Astrocyte (in vitro differentiated cells and primary cell): ENCODE results near the gene MKRN2. TPM values are rescaled to one million over a fixed set of nuclear protein-coding genes. Genes with fewer than 3 reads are reported as not detected.
"Not testable (repeated sequence)": the region's sequence is repeated elsewhere in the genome, so short reads cannot be mapped to it uniquely, and the experiment has no call there.

Experiments
- DNase-seq: peaks from one replicate; pipeline ENCODE4 v3.0.0-alpha.2; 2010; ENCODE audit warnings: low read depth
- FAIRE-seq: peaks from 2 replicates; lab custom pipeline; 2011; peaks lifted over from hg19 to GRCh38; lab: Jason Lieb, UNC
- H2AFZ ChIP-seq: 2 replicates; pipeline ENCODE4 v1.6.0; 2012; ENCODE audit warnings: low read depth, low read length, inconsistent platforms
- H3K27ac ChIP-seq: 2 replicates; pipeline ENCODE4 v1.5.1; 2011; ENCODE audit warnings: low read depth, low read length, inconsistent platforms
- H3K27me3 ChIP-seq: 2 replicates; pipeline ENCODE4 v1.6.0; 2011; ENCODE audit warnings: low read length, inconsistent platforms; ENCODE audit not compliant: insufficient read depth
- H3K36me3 ChIP-seq: 2 replicates; pipeline ENCODE4 v1.5.1; 2011; ENCODE audit warnings: low read length, inconsistent platforms; ENCODE audit not compliant: insufficient read depth
- H3K4me1 ChIP-seq: 2 replicates; pipeline ENCODE4 v1.5.1; 2011; ENCODE audit warnings: low read length, inconsistent platforms; ENCODE audit not compliant: insufficient read depth
- H3K4me2 ChIP-seq: 2 replicates; pipeline ENCODE4 v1.6.0; 2012; ENCODE audit warnings: low read length, inconsistent platforms
- H3K4me3 ChIP-seq: 2 replicates; pipeline ENCODE4 v1.5.1; 2011; ENCODE audit warnings: low read depth, mild to moderate bottlenecking, low read length, inconsistent platforms; ENCODE audit not compliant: insufficient read depth
- H3K79me2 ChIP-seq: 2 replicates; pipeline ENCODE4 v1.6.0; 2012; ENCODE audit warnings: mild to moderate bottlenecking, low read length, inconsistent platforms; ENCODE audit not compliant: insufficient read depth
- H3K9ac ChIP-seq: 2 replicates; pipeline ENCODE4 v1.6.0; 2012; ENCODE audit warnings: mild to moderate bottlenecking, low read length, inconsistent platforms
- H3K9me3 ChIP-seq: 2 replicates; pipeline ENCODE4 v1.5.1; 2012; ENCODE audit warnings: low read depth, mild to moderate bottlenecking, low read length, inconsistent platforms; ENCODE audit not compliant: insufficient read depth
- H4K20me1 ChIP-seq: 2 replicates; pipeline ENCODE4 v1.6.0; 2012; ENCODE audit warnings: low read length, inconsistent platforms; ENCODE audit not compliant: insufficient read depth
- H3K27ac Mint-ChIP-seq: one replicate; pipeline ENCODE4 v1.8.0; 2021; ENCODE audit warnings: mild to moderate bottlenecking, mixed read lengths; ENCODE audit not compliant: unreplicated experiment
- H3K27me3 Mint-ChIP-seq: one replicate; pipeline ENCODE4 v1.8.0; 2021; ENCODE audit warnings: low read depth, mixed read lengths; ENCODE audit not compliant: unreplicated experiment
- H3K36me3 Mint-ChIP-seq: one replicate; pipeline ENCODE4 v1.8.0; 2021; ENCODE audit warnings: low read depth, mixed read lengths; ENCODE audit not compliant: unreplicated experiment
- H3K4me1 Mint-ChIP-seq: one replicate; pipeline ENCODE4 v1.8.0; 2021; ENCODE audit warnings: low read depth, mixed read lengths; ENCODE audit not compliant: unreplicated experiment
- H3K4me3 Mint-ChIP-seq: one replicate; pipeline ENCODE4 v1.8.0; 2021; ENCODE audit warnings: mild to moderate bottlenecking, moderate library complexity, mixed read lengths; ENCODE audit not compliant: unreplicated experiment
- H3K9me3 Mint-ChIP-seq: one replicate; pipeline ENCODE4 v1.8.0; 2021; ENCODE audit warnings: mild to moderate bottlenecking, mixed read lengths; ENCODE audit not compliant: unreplicated experiment
- CTCF ChIP-seq: IDR thresholded peaks from 2 replicates; pipeline ENCODE4 v1.5.1; 2011; ENCODE audit warnings: low read depth, mild to moderate bottlenecking, inconsistent platforms, low read length, moderate library complexity; ENCODE audit not compliant: insufficient read depth
- EZH2 ChIP-seq: IDR thresholded peaks from 2 replicates; pipeline ENCODE4 v1.6.1; 2012; ENCODE audit warnings: mild to moderate bottlenecking, low read length, inconsistent platforms; ENCODE audit not compliant: insufficient read depth
- total RNA-seq: library from RNA; stranded (reverse); gene quantifications from 2 replicates; pipeline ENCODE4 v1.2.1, GENCODE V29; 2021

MKRN2 gene
- total RNA-seq, 1 donor from 2014 or later = 36.7 TPM

GRCh38 chr3:12630292-12630691 lies 73.4 kb downstream of the MKRN2 start:
- Histone ChIP-seq H3K4me2 (no peak overlapping the region), H3K36me3 (no peaks in the 10 kb centered on the region), H3K9ac (no peak overlapping the region), H3K4me1 (peaks cover 5% of the 10 kb centered on the region), H2AFZ (no peak overlapping the region), H4K20me1 (peaks cover 87% of the 10 kb centered on the region), H3K9me3 (no peaks in the 10 kb centered on the region), H3K79me2 (peaks cover 99% of the 10 kb centered on the region), H3K27me3 (no peaks in the 10 kb centered on the region), H3K27ac (no peak overlapping the region), H3K4me3 (no peak overlapping the region)
- Mint-ChIP-seq H3K4me3 (no peak overlapping the region), H3K9me3 (no peaks in the 10 kb centered on the region), H3K4me1 (peaks cover 16% of the 10 kb centered on the region), H3K27ac (no peak overlapping the region), H3K27me3 (no peaks in the 10 kb centered on the region), H3K36me3 (peaks cover 2% of the 10 kb centered on the region)
- DNase-seq (no peak), FAIRE-seq (no peak)
- TF ChIP-seq CTCF = no peak
- no peak for TF ChIP-seq EZH2

GRCh38 chr3:12630843-12631242 lies 74.0 kb downstream of the MKRN2 start:
- H4K20me1 ChIP-seq = peaks cover 81% of the 10 kb centered on the region
- not testable (repeated sequence) for H2AFZ ChIP-seq, H3K36me3 Mint-ChIP-seq, H3K9ac ChIP-seq, H3K9me3 ChIP-seq, H3K36me3 ChIP-seq, H3K4me1 ChIP-seq, H3K27ac ChIP-seq, H3K4me3 ChIP-seq, DNase-seq, H3K27ac Mint-ChIP-seq, H3K4me2 ChIP-seq, H3K4me3 Mint-ChIP-seq, H3K27me3 Mint-ChIP-seq, FAIRE-seq, H3K27me3 ChIP-seq, H3K9me3 Mint-ChIP-seq
- H3K4me1 Mint-ChIP-seq = peaks cover 12% of the 10 kb centered on the region
- peaks cover 98% of the 10 kb centered on the region for H3K79me2 ChIP-seq

- Mint-ChIP-seq H3K27ac (no peak overlapping the region), H3K4me1 (peaks cover 9% of the 10 kb centered on the region), H3K9me3 (no peaks in the 10 kb centered on the region), H3K27me3 (no peaks in the 10 kb centered on the region), H3K4me3 (no peak overlapping the region), H3K36me3 (peaks cover 2% of the 10 kb centered on the region)
- DNase-seq (no peak), FAIRE-seq (no peak)
- no peak overlapping the region for H3K4me2 ChIP-seq
- H3K79me2 ChIP-seq = peaks cover 97% of the 10 kb centered on the region
- H4K20me1 ChIP-seq = peaks cover 82% of the 10 kb centered on the region
- no peak overlapping the region for H3K27ac ChIP-seq
- H3K4me1 ChIP-seq = peaks cover 5% of the 10 kb centered on the region
- no peaks in the 10 kb centered on the region for H3K36me3 ChIP-seq
- no peak overlapping the region for H3K9ac ChIP-seq
- H3K27me3 ChIP-seq = no peaks in the 10 kb centered on the region
- TF ChIP-seq EZH2 (no peak), CTCF (no peak)
- H3K9me3 ChIP-seq = no peaks in the 10 kb centered on the region
- no peak overlapping the region for H2AFZ ChIP-seq
- no peak overlapping the region for H3K4me3 ChIP-seq
These were observed 75.6 kb downstream of the MKRN2 start for GRCh38 chr3:12632523-12632922.
